Fibroblast of lung (primary cell): ENCODE measurements around the gene ZACN. TPM values are rescaled to one million over a fixed set of nuclear protein-coding genes. Genes with fewer than 3 reads are reported as not detected.

ENCODE experiments used
- DNase-seq, 2 donors: peaks; one replicate each; pipeline versions ENCODE4 v3.0.0 to v3.0.0-alpha.2; 2010; ENCODE audit warnings: low read depth in 2 of 2
- H2AFZ ChIP-seq: 2 replicates; pipeline ENCODE4 v1.5.1; 2012; ENCODE audit warnings: low read length, control low read depth, inconsistent platforms
- H3K27ac ChIP-seq: 2 replicates; pipeline ENCODE4 v1.5.1; 2011; ENCODE audit warnings: low read length, control low read depth; ENCODE audit not compliant: insufficient read depth
- H3K27me3 ChIP-seq: 2 replicates; pipeline ENCODE4 v1.5.1; 2011; ENCODE audit warnings: mild to moderate bottlenecking, low read length; ENCODE audit not compliant: control insufficient read depth, insufficient read depth
- H3K36me3 ChIP-seq: 2 replicates; pipeline ENCODE4 v1.5.1; 2011; ENCODE audit warnings: low read length; ENCODE audit not compliant: control insufficient read depth, insufficient read depth
- H3K4me1 ChIP-seq: 2 replicates; pipeline ENCODE4 v1.5.1; 2011; ENCODE audit warnings: low read length; ENCODE audit not compliant: control insufficient read depth, insufficient read depth; ENCODE audit errors: extremely low read depth
- H3K4me2 ChIP-seq: 2 replicates; pipeline ENCODE4 v1.5.1; 2011; ENCODE audit warnings: low read length, control low read depth; ENCODE audit not compliant: insufficient read depth; ENCODE audit errors: extremely low read depth
- H3K4me3 ChIP-seq, 4 experiments: fragments of 200-600 bp in 1 of 4; sonication (generic) in 1 of 4; replicated peaks in 1 of 4; 2 replicates each; pipeline ENCODE4 v1.5.1; 2011 to 2016; ENCODE audit warnings: low read length in 4 of 4, low read depth in 3 of 4, mild to moderate bottlenecking in 3 of 4, control low read depth in 2 of 4, inconsistent platforms in 1 of 4, mixed read lengths in 1 of 4; ENCODE audit not compliant: insufficient read depth in 1 of 4; ENCODE audit errors: control extremely low read depth in 1 of 4
- H3K79me2 ChIP-seq: 2 replicates; pipeline ENCODE4 v1.5.1; 2012; ENCODE audit warnings: mild to moderate bottlenecking, low read length, inconsistent platforms; ENCODE audit not compliant: control insufficient read depth, insufficient read depth
- H3K9ac ChIP-seq: 2 replicates; pipeline ENCODE4 v1.5.1; 2011; ENCODE audit warnings: mild to moderate bottlenecking, low read length, control low read depth; ENCODE audit not compliant: insufficient read depth
- H3K9me3 ChIP-seq: 2 replicates; pipeline ENCODE4 v1.5.1; 2012; ENCODE audit warnings: low read depth, low read length; ENCODE audit not compliant: control insufficient read depth, insufficient read depth
- H4K20me1 ChIP-seq: 2 replicates; pipeline ENCODE4 v1.5.1; 2011; ENCODE audit warnings: low read length; ENCODE audit not compliant: control insufficient read depth, insufficient read depth; ENCODE audit errors: extremely low read depth
- CTCF ChIP-seq, 2 donors: IDR thresholded peaks in 1 of 2; conservative IDR thresholded peaks in 1 of 2; 1 replicate in 1 of 2; 2 replicates in 1 of 2; pipeline ENCODE4 v1.5.1; 2011 to 2012; ENCODE audit warnings: low read length in 2 of 2, control low read depth in 1 of 2, inconsistent platforms in 1 of 2, low read depth in 1 of 2, mild to moderate bottlenecking in 1 of 2
- EZH2 ChIP-seq: IDR thresholded peaks from 2 replicates; pipeline ENCODE4 v1.5.1; 2012; ENCODE audit warnings: low read length, control low read depth, mild to moderate bottlenecking; ENCODE audit errors: missing control alignments
- polyA plus RNA-seq, 2 donors: library from polyadenylated mRNA; depleted of rRNA in 1 of 2; stranded (reverse) in 1 of 2; unstranded in 1 of 2; fragments of >200 nt; gene quantifications; 2 replicates each; pipeline ENCODE4 v1.2.1, GENCODE V29; 2011 to 2012; ENCODE audit warnings: missing spikeins in 1 of 2
- total RNA-seq: library from RNA; depleted of rRNA; stranded (reverse); fragments of >200 nt; gene quantifications from 2 replicates; pipeline ENCODE4 v1.2.1, GENCODE V29; 2014

The ZACN gene
- total and polyA plus RNA-seq, 2 donors (not counting 1 experiment from before 2014, with no cell fraction given): not detected

DNA sequence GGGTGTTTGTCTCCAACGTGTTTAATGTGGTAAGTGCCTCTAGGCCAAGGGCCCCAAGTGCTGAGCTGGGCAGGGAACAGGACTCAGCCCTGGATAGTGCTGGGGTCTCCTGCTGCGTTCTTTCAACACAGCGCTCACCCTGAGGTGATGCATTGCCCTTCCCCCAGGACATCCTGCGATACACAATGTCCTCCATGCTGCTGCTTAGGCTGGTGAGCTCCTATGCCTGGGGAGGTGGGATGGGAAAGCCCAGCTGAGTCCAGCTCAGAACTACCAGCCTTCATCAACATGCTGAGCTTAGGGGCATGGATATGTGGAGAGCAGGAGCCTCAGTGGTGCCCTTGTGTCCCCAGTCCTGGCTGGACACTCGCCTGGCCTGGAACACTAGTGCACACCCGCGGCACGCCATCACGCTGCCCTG is 563 bp downstream of the ZACN start:
- Histone ChIP-seq H3K4me3 (no peak overlapping the region), H2AFZ (no peak overlapping the region), H4K20me1 (no peaks in the 10 kb centered on the region), H3K4me1 (no peaks in the 10 kb centered on the region), H3K79me2 (no peaks in the 10 kb centered on the region), H3K4me2 (no peak overlapping the region), H3K9me3 (no peaks in the 10 kb centered on the region), H3K27ac (no peak overlapping the region), H3K27me3 (peaks cover 57% of the 10 kb centered on the region), H3K36me3 (peaks cover 7% of the 10 kb centered on the region), H3K9ac (no peak overlapping the region)
- no peak for DNase-seq
- TF ChIP-seq CTCF (conservative IDR thresholded peaks at IDR 0.05 in 1 of 2, IDR thresholded peaks at IDR 0.05 in 1 of 2; ENCODE audit: low read depth in 1 of 2, low read length in 2 of 2) (no peak), EZH2 (peak; percentile 64)

GRCh38 chr17:76079956-76080767 is 1.2 kb downstream of the ZACN start:
- Histone ChIP-seq H3K4me2 (no peak overlapping the region), H3K36me3 (peaks cover 10% of the 10 kb centered on the region), H3K9ac (no peak overlapping the region)

More at GRCh38 chr17:76079956-76080767, 1.2 kb downstream of the ZACN start:
- Histone ChIP-seq H3K9me3 (no peaks in the 10 kb centered on the region), H4K20me1 (no peaks in the 10 kb centered on the region), H2AFZ (no peak overlapping the region), H3K79me2 (no peaks in the 10 kb centered on the region), H3K4me3 (no peak overlapping the region), H3K4me1 (no peaks in the 10 kb centered on the region), H3K27me3 (peaks cover 51% of the 10 kb centered on the region), H3K27ac (no peak overlapping the region)
- DNase-seq: no peak
- no peak for TF ChIP-seq EZH2
- peak in 1 of 2 donors; percentile 9 for TF ChIP-seq CTCF (conservative IDR thresholded peaks at IDR 0.05 in 1 of 2, IDR thresholded peaks at IDR 0.05 in 1 of 2; ENCODE audit: low read depth in 1 of 2, low read length in 2 of 2)
